ENCODE results near the gene DUS1L.

Gene DUS1L

GRCh38 chr17:82112914-82113311 lies 47.3 kb upstream of the DUS1L start:
- H3K4me3 ChIP-seq (ENCODE audit: low read depth, low read length), result no peak overlapping the region
- no peak for DNase-seq (ENCODE audit: low read depth)
- no peak for TF ChIP-seq POLR2A (IDR thresholded peaks at IDR 0.05; ENCODE audit: extremely low read depth, insufficient read length)
- TF ChIP-seq MAX (IDR thresholded peaks at IDR 0.05; ENCODE audit: low read depth, low read length), result no peak
- no peak for TF ChIP-seq MYC (IDR thresholded peaks at IDR 0.05; ENCODE audit: low read depth, low read length)
- no peak for TF ChIP-seq CTCF (IDR thresholded peaks at IDR 0.05; ENCODE audit: low read depth, low read length)

GRCh38 chr17:82112181-82112913 lies 46.7 kb upstream of the DUS1L start:
- no peak for DNase-seq (ENCODE audit: low read depth)
- TF ChIP-seq CTCF (IDR thresholded peaks at IDR 0.05; ENCODE audit: low read depth, low read length), result no peak
- no peak for TF ChIP-seq POLR2A (IDR thresholded peaks at IDR 0.05; ENCODE audit: extremely low read depth, insufficient read length)
- TF ChIP-seq MYC (IDR thresholded peaks at IDR 0.05; ENCODE audit: low read depth, low read length), result no peak
- TF ChIP-seq MAX (IDR thresholded peaks at IDR 0.05; ENCODE audit: low read depth, low read length), result no peak
- H3K4me3 ChIP-seq (ENCODE audit: low read depth, low read length), result no peak overlapping the region

GRCh38 chr17:82110298-82110697 lies 44.7 kb upstream of the DUS1L start:
- H3K4me3 ChIP-seq (ENCODE audit: low read depth, low read length), result no peak overlapping the region
- no peak for TF ChIP-seq POLR2A (IDR thresholded peaks at IDR 0.05; ENCODE audit: extremely low read depth, insufficient read length)
- no peak for TF ChIP-seq MAX (IDR thresholded peaks at IDR 0.05; ENCODE audit: low read depth, low read length)
- no peak for TF ChIP-seq CTCF (IDR thresholded peaks at IDR 0.05; ENCODE audit: low read depth, low read length)
- TF ChIP-seq MYC (IDR thresholded peaks at IDR 0.05; ENCODE audit: low read depth, low read length), result no peak
- no peak for DNase-seq (ENCODE audit: low read depth)

GRCh38 chr17:82108961-82109475 lies 43.4 kb upstream of the DUS1L start:
- no peak for TF ChIP-seq MAX (IDR thresholded peaks at IDR 0.05; ENCODE audit: low read depth, low read length)
- no peak for TF ChIP-seq MYC (IDR thresholded peaks at IDR 0.05; ENCODE audit: low read depth, low read length)
- TF ChIP-seq POLR2A (IDR thresholded peaks at IDR 0.05; ENCODE audit: extremely low read depth, insufficient read length), result no peak
- no peak for TF ChIP-seq CTCF (IDR thresholded peaks at IDR 0.05; ENCODE audit: low read depth, low read length)
- no peak overlapping the region for H3K4me3 ChIP-seq (ENCODE audit: low read depth, low read length)
- DNase-seq (ENCODE audit: low read depth), result no peak

GRCh38 chr17:82108496-82108945 lies 42.9 kb upstream of the DUS1L start:
- no peak overlapping the region for H3K4me3 ChIP-seq (ENCODE audit: low read depth, low read length)
- no peak for TF ChIP-seq POLR2A (IDR thresholded peaks at IDR 0.05; ENCODE audit: extremely low read depth, insufficient read length)
- no peak for TF ChIP-seq CTCF (IDR thresholded peaks at IDR 0.05; ENCODE audit: low read depth, low read length)
- TF ChIP-seq MAX (IDR thresholded peaks at IDR 0.05; ENCODE audit: low read depth, low read length), result no peak
- no peak for TF ChIP-seq MYC (IDR thresholded peaks at IDR 0.05; ENCODE audit: low read depth, low read length)
- no peak for DNase-seq (ENCODE audit: low read depth)
